IPS-18c (cell line): ENCODE data around the gene LLGL2.
A peak's percentile ranks its signal among the peaks of the same experiment; 100 is the strongest.

Experiments
- H3K4me3 ChIP-seq: 2 replicates; pipeline ENCODE4 v1.7.0; 2013; ENCODE audit warnings: low read depth, mild to moderate bottlenecking, low read length, moderate library complexity; ENCODE audit not compliant: insufficient read depth
- H3K9me3 ChIP-seq: one replicate; pipeline ENCODE4 v1.6.1; 2013; ENCODE audit warnings: mild to moderate bottlenecking, low read length, moderate library complexity; ENCODE audit not compliant: control insufficient read depth, insufficient read depth

The LLGL2 gene

GRCh38 chr17:75503337-75503950 is 22.1 kb upstream of the LLGL2 start:
- no peak overlapping the region for H3K4me3 ChIP-seq
- H3K9me3 ChIP-seq = no peaks in the 10 kb centered on the region

GRCh38 chr17:75503976-75504346 is 21.5 kb upstream of the LLGL2 start:
- H3K9me3 ChIP-seq = no peaks in the 10 kb centered on the region
- H3K4me3 ChIP-seq = no peak overlapping the region

GRCh38 chr17:75504347-75505151 is 20.9 kb upstream of the LLGL2 start:
- no peak overlapping the region for H3K4me3 ChIP-seq
- no peaks in the 10 kb centered on the region for H3K9me3 ChIP-seq

- no peaks in the 10 kb centered on the region for H3K9me3 ChIP-seq
- H3K4me3 ChIP-seq = no peak overlapping the region
Measured at GRCh38 chr17:75505152-75505409, 20.4 kb upstream of the LLGL2 start.

GRCh38 chr17:75505640-75506039 is 19.9 kb upstream of the LLGL2 start:
- no peak overlapping the region for H3K4me3 ChIP-seq

DNA sequence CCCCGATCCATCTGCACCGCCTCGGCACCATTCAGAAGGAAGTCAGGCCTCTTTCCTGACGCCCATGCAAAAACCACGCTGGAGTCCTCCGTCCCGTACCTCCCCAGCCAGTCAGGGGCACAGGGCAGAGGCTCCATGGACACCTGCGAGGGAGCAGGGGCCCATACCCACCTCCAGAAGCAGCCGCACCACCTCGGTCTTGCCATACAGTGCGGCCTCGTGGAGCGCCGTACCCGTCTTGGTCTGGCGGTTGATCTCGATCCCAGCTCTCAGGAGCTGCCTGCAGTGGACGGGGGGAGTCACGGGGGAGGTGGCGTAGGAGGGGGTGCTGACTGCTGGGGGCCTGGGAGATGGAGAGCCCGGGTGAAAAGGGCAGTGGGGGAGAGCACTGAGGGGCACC is 19.4 kb upstream of the LLGL2 start:
- H3K9me3 ChIP-seq = no peaks in the 10 kb centered on the region
- H3K4me3 ChIP-seq = no peak overlapping the region

More at GRCh38 chr17:75505640-75506039, 19.9 kb upstream of the LLGL2 start:
- no peaks in the 10 kb centered on the region for H3K9me3 ChIP-seq

- H3K9me3 ChIP-seq = no peaks in the 10 kb centered on the region
- no peak overlapping the region for H3K4me3 ChIP-seq
Measured at GRCh38 chr17:75506888-75507287, 18.6 kb upstream of the LLGL2 start.

GRCh38 chr17:75507733-75508719 is 17.5 kb upstream of the LLGL2 start:
- no peak overlapping the region for H3K4me3 ChIP-seq
- H3K9me3 ChIP-seq = no peaks in the 10 kb centered on the region

GRCh38 chr17:75508931-75509361 is 16.6 kb upstream of the LLGL2 start:
- Histone ChIP-seq H3K9me3 (no peaks in the 10 kb centered on the region), H3K4me3 (no peak overlapping the region)

DNA sequence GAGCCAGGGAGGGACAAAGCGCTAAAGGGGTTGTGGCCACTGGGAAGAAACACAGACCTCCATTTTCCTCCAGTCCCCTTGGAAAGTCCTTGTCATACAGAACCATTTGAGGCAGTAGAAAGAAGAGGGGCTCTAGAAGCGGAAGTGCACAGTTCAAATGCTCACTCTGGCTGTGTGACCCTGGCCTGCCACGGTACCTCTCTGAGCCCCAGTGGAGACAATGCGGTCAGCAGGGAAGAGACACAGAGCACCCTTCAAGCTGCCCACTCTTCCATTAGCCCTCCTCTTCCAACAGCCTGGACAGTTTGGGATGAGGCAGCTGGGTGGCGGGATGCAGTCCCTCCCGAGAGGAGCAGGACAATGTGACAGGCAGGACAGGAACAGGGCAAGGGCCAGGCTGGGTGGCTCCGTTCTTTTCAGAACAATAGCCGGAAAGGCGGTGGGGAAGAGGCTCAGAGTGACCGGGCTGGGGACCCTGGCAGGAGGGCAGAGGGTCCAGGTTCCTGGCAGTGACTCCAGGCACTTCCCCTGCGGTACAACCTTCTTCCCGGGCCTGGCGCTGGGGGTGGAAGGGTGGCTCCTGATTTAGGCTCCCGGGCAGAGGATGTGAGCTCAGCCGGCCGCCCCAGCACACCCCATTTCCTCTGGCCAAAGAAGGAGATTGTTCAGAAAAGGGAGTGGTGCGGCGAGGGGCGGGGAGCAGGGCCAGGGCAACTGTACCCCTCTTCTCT is 15.8 kb upstream of the LLGL2 start:
- H3K9me3 ChIP-seq = peaks cover 2% of the 10 kb centered on the region

DNA sequence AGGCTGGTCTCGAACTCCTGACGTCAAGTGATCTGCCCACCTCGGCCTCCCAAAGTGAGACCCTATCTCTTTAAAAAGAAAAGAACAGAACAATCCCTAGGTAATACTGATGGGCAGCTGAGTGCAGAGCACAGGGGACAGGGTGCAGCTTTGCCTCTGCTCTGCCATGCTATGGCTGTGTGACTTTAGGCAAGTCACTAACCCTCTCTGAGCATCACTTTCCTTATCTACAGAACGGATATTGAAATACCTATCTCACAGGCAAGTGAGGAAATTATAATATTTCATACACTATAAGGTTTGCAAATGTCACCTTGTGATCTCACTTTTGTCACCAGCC is 14.3 kb upstream of the LLGL2 start:
- Histone ChIP-seq H3K4me3 (no peak overlapping the region), H3K9me3 (peaks cover 2% of the 10 kb centered on the region)

More for the DNA sequence above, 15.8 kb upstream of the LLGL2 start:
- H3K4me3 ChIP-seq = no peak overlapping the region

DNA sequence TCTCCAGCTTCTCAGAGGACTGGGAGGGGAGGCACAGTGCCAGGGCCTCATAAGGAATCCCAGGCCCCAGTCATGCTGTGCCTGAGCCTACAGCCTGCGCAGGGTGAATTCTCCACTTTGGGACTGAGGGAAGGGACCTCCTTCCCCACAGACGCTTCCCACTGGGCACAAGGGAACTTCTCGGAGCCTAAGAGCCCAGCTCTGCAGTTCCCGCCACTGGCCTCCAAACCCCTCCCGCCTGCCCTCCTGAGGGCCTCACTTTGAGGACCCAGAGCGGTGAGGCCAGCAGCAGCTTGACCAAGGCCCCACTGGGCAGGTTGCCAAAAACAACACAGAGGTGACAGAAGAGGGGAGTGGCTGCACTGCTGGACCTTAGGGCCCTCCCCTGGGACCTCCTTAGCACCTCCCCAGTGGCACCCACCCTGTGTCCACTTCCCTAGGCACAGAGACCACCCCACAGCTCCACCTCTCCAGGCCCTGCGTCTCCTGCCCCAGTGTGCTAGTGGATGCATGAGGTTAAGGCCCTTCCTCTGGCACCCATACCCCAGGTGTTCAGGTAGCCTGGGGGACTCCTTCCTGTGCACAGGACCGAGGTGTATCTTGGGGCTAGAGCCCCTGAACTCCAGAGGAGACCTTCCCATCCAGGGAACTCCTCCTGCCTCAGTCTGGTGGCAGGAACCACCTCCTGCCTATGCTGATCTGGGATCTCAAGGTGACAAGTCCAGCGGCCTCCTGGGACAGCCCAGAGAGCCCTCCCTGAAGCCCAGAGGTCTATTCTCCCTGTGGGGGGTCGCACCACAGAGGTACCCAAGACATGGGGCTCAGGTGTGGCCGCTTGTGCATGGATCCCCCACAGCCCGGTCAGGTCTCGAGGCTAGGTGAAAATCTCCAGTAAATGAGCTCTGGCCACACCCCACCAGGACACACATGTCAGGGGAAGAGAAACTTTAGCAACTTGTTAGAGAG is 13.6 kb upstream of the LLGL2 start:
- Histone ChIP-seq H3K9me3 (peaks cover 2% of the 10 kb centered on the region), H3K4me3 (no peak overlapping the region)

DNA sequence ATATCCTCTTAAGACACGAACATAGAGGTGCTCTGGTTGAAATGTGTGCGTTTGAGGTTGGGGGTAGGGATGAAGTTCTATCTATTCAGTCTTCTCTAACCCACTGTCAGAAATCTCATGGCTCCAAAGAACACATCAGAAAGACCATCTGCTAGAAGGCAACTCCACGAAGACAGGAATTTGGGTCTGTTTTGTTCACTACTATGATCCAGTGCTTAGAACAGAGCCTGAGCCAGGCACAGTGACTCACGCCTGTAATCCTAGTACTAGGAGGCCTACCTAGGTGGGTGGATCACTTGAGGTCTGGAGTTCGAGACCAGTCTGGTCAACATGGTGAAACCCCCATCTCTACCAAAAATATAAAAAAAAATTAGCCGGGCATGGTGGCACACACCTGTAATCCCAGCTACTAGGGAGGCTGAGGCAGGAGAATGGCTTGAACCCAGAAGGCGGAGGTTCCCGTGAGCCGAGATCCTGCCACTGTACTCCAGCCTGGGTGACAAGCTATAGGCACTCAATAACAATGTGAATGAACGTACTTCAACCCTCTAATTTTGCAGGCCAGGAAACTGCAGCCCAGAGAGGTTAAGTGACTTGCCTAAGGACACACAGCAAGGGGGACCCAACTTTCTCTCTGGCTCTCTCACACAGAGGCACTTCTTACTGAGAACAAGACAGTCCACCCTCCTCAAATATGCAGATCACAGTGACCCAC is 12.4 kb upstream of the LLGL2 start:
- Histone ChIP-seq H3K4me3 (no peak overlapping the region), H3K9me3 (peaks cover 2% of the 10 kb centered on the region)

DNA sequence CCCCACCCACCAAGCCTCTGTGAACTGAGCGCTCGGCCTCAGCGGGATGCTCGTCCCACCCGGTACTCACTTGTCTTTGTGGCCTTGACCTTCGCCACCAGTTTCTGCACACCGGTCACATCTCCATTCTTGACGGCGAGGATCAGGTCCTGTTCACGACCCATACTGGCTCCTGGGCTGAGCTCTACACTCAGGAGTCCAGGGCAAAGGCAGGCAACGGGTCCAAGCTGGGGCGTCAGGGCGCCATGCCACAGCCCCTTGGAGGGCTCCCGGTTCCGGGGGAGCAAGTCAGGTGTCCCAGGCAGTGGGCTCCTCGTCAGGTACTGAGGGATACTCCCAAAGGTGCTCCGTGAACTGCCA is 11.9 kb upstream of the LLGL2 start:
- peaks cover 2% of the 10 kb centered on the region for H3K9me3 ChIP-seq
- H3K4me3 ChIP-seq = no peak overlapping the region

GRCh38 chr17:75514299-75514918 is 11.1 kb upstream of the LLGL2 start:
- Histone ChIP-seq H3K4me3 (peak overlapping the region; percentile 77), H3K9me3 (peaks cover 2% of the 10 kb centered on the region)
